PFSK-1 (cell line): Measurements from ENCODE around the gene FTCDNL1.

Experiments
- FOXP2 ChIP-seq: optimal IDR thresholded peaks from 2 replicates; pipeline ENCODE3; 2011; ENCODE audit warnings: borderline replicate concordance, control low read depth, inconsistent platforms; ENCODE audit not compliant: insufficient read depth; ENCODE audit errors: extremely low read length, extremely low read depth
- POLR2AphosphoS5 ChIP-seq: IDR thresholded peaks from 2 replicates; pipeline ENCODE4 v1.6.1; 2012; ENCODE audit warnings: low read depth, mild to moderate bottlenecking, control low read depth, low read length, moderate library complexity
- REST ChIP-seq, 2 experiments: IDR thresholded peaks; 2 replicates each; pipeline versions ENCODE4 v1.6.1 to v1.8.0; 2011 to 2012; ENCODE audit warnings: low read depth in 2 of 2, low read length in 2 of 2, control low read depth in 1 of 2, inconsistent platforms in 1 of 2, mild to moderate bottlenecking in 1 of 2, moderate library complexity in 1 of 2; ENCODE audit not compliant: insufficient read depth in 1 of 2
- SIN3A ChIP-seq: IDR thresholded peaks from 2 replicates; pipeline ENCODE4 v1.6.1; 2012; ENCODE audit warnings: mild to moderate bottlenecking, low read length, moderate library complexity, borderline replicate concordance; ENCODE audit not compliant: insufficient read depth
- TAF1 ChIP-seq: IDR thresholded peaks from 2 replicates; pipeline ENCODE4 v1.6.1; 2012; ENCODE audit warnings: low read length, control low read depth, borderline replicate concordance; ENCODE audit not compliant: insufficient read depth

Gene FTCDNL1

GRCh38 chr2:199734651-199735050 lies 116.3 kb downstream of the FTCDNL1 start:
- TF ChIP-seq FOXP2: no peak
- no peak for TF ChIP-seq SIN3A
- TF ChIP-seq TAF1: no peak
- no peak for TF ChIP-seq REST (IDR thresholded peaks at IDR 0.05; ENCODE audit: insufficient read depth in 1 of 2, low read depth in 2 of 2, low read length in 2 of 2)
- no peak for TF ChIP-seq POLR2AphosphoS5

- TF ChIP-seq FOXP2 (no peak), POLR2AphosphoS5 (no peak), TAF1 (no peak), REST (IDR thresholded peaks at IDR 0.05; ENCODE audit: insufficient read depth in 1 of 2, low read depth in 2 of 2, low read length in 2 of 2) (no peak)
Observed at GRCh38 chr2:199734011-199734410, 117.0 kb downstream of the FTCDNL1 start.

GRCh38 chr2:199727801-199728200 lies 123.2 kb downstream of the FTCDNL1 start:
- TF ChIP-seq FOXP2: no peak

- TF ChIP-seq FOXP2 (no peak), TAF1 (no peak), SIN3A (no peak), REST (IDR thresholded peaks at IDR 0.05; ENCODE audit: insufficient read depth in 1 of 2, low read depth in 2 of 2, low read length in 2 of 2) (no peak)
Observed at GRCh38 chr2:199727306-199727705, 123.7 kb downstream of the FTCDNL1 start.

- TF ChIP-seq REST (IDR thresholded peaks at IDR 0.05; ENCODE audit: insufficient read depth in 1 of 2, low read depth in 2 of 2, low read length in 2 of 2) (no peak), FOXP2 (no peak), TAF1 (no peak), POLR2AphosphoS5 (no peak), SIN3A (no peak)
Observed at GRCh38 chr2:199718074-199718473, 132.9 kb downstream of the FTCDNL1 start.

GRCh38 chr2:199717587-199717907 lies 133.4 kb downstream of the FTCDNL1 start:
- TF ChIP-seq TAF1 (no peak), REST (IDR thresholded peaks at IDR 0.05; ENCODE audit: insufficient read depth in 1 of 2, low read depth in 2 of 2, low read length in 2 of 2) (no peak), SIN3A (no peak), FOXP2 (no peak), POLR2AphosphoS5 (no peak)
